Stimulated activated CD8-positive, alpha-beta memory T cell treated with anti-CD3 and anti-CD28 coated beads, Interleukin-7, amount 100 ng/mL, for 48 hours (primary cell): ENCODE results near the gene KCNAB2.
A peak's percentile ranks its signal among the peaks of the same experiment; 100 is the strongest.

ENCODE experiments used
- DNase-seq, 2 donors: peaks; one replicate each; pipeline ENCODE4 v3.0.0-alpha.2; 2020; ENCODE audit warnings: low read depth in 1 of 2; ENCODE audit errors: extremely low read depth in 1 of 2

The KCNAB2 gene

DNA sequence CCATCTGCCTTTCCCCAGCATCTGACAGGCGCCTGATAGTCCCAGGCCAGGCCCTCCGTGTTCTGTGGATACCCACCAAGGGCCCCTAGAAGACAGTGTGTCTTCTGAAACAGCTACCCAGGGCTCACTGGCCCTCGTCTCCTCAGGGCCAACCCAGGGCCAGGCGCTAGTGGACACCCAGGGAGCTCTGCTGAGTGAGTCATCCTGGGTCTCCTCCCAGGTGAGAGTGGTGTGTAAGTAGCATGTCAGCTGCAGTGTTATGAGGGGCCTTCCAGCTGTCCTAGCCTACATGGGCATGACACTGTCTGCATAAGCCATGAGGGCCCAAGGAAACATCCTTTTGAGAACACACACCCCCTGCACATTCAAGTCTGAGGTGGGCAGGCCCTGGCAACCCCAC, 97.7 kb downstream of the KCNAB2 start:
- no peak for DNase-seq

DNA sequence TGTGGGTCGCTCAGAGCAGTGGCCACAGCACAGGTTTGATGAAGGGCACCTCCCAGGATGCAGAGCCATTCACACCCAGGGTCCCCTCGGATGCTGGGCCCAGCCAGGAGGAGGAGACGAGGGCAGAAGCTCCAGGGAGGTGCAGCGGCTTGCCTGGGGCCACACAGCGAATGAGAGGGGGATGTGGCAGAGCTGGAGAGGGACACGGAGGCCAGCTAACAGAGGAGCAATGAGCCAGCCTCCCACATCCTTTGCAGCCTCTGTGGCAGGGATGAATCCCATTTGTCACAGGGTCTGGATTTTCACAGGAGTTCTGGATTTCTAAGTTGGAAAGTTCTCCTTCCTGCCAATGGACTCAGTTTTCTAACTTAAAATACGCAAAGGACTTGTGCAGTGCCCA, 98.5 kb downstream of the KCNAB2 start:
- DNase-seq, result no peak

- no peak for DNase-seq
Observed at GRCh38 chr1:6144647-6145395, 99.1 kb downstream of the KCNAB2 start.

DNA sequence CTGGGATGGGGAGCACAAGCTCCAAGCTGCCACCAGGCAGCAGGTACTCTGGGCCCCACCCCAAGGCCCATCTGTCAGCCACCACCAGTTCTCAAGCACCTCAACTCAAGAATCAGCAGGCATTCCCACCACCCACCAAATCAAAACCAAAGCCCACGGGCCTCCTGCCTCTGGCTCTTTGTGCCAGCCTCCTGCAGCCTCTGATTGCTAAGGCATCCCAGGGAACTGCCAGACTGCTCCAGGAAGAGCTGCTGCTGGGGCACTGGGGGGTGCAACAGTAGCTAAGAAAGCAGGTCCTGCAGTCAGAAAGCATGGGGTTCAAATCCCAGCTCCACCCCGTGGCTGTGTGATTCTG, 99.7 kb downstream of the KCNAB2 start:
- DNase-seq, result no peak

DNA sequence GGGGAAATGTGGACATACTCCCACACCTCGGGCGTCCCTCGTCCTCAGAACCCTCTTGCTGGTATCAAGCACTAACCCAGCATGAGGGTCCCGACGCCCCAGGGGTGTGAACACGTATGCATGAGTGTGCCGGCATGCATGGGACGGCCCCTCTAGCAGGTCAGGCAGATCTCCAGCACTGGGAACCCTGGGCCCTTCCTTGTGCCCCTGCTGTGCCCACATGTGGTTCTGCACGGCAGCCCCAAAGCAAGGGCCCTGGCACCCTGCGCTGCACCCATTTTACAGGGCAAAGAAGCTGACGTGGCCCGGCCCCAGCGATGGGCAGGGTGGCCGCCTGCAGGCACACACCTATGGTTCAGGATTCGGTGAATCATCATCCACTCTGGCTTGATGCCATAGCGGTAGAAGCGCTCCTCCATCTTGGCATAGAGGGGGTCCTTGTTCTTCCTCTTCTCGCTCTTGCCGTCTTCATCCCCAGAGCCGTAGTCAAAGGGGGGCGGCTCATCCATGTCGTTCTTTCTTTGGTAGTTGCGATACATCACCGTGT, 100.2 kb downstream of the KCNAB2 start:
- no peak for DNase-seq

DNA sequence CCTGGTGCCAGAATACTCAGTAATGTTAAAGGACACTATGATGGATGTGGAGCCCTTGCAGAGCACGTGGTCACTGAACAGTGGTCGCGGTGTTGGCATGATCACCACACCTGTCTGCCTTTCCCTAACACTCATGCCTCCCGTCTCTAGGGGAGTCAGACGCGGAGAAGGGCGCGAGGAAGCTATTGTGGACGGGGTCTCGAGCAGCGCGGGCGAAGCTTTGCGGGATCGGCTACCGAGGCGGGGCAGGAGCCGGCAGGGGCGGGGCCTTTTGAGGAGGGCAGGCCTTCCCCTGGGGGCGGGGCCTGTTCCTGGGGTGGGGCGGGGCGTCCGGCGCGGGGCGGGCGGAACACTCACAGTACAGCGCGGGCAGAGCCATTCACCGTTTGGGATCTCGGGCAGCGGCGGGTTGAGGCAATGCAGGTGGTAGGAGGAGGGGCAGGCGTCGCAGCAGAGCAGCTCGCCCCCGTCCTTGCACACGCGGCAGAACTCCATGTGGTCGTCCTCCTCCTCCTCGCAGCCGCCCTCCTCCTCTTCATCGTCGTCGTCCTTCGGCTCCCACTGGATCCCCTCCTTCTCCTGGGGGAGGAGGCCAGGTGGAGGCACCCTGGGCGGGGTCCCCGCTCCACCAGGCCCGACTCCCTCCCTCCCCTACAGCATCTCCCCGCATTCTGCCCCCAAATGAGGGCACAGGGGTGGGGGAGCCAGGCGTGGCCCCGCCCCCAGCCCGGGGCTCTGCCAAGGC, 103.0 kb downstream of the KCNAB2 start:
- peak; percentile 31 to 61 for DNase-seq

DNA sequence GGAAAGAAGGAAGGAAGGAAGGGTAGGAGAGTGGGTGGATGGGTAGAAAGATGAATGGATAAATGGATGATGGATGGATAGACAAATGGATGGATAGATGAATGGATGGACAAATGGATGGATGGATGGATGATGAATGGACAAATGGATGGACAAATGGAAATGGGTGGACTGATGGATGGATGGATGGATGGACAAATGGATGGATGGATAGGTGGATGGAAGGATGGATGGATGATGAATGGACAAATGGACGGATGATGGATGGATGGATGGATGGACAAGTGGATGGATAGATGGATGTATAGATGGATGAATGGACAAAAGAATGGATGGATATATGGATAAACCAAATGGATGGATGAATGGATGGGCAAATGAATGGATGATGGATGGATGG, 103.9 kb downstream of the KCNAB2 start:
- no peak for DNase-seq

GRCh38 chr1:6150006-6150938, 104.6 kb downstream of the KCNAB2 start:
- no peak for DNase-seq
